GM18511 (cell line): ENCODE results near the gene CHRD.

Experiments
- ATAC-seq: cut with Tn5 transposase; IDR thresholded peaks from one replicate; pipeline ENCODE4 v1.9.1; 2021; ENCODE audit warnings: mild to moderate bottlenecking, moderate library complexity; ENCODE audit not compliant: unreplicated experiment

CHRD gene

GRCh38 chr3:184381261-184382224 is 1.7 kb downstream of the CHRD start:
- no peak for ATAC-seq

- ATAC-seq: no peak
These were observed 2.6 kb downstream of the CHRD start for GRCh38 chr3:184382326-184383032.

- ATAC-seq: no peak
These were observed 3.3 kb downstream of the CHRD start for GRCh38 chr3:184383033-184383740.

- no peak for ATAC-seq
These were observed 4.5 kb downstream of the CHRD start for GRCh38 chr3:184384342-184384741.

GRCh38 chr3:184384856-184385422 is 5.1 kb downstream of the CHRD start:
- ATAC-seq: no peak

- ATAC-seq: no peak
These were observed 6.4 kb downstream of the CHRD start for GRCh38 chr3:184386047-184386806.

GRCh38 chr3:184387174-184387714 is 7.4 kb downstream of the CHRD start:
- no peak for ATAC-seq

GRCh38 chr3:184388164-184388935 is 8.5 kb downstream of the CHRD start:
- no peak for ATAC-seq

- no peak for ATAC-seq
These were observed 9.0 kb downstream of the CHRD start for GRCh38 chr3:184388936-184389230.

GRCh38 chr3:184389384-184389783 is 9.5 kb downstream of the CHRD start:
- ATAC-seq: no peak

- no peak for ATAC-seq
These were observed 10.2 kb downstream of the CHRD start for GRCh38 chr3:184389935-184390528.

- ATAC-seq: no peak
These were observed 11.4 kb downstream of the CHRD start for GRCh38 chr3:184391266-184391665.

GRCh38 chr3:184395320-184395660 is 15.4 kb downstream of the CHRD start:
- ATAC-seq: no peak

GRCh38 chr3:184399410-184399809 is 19.6 kb downstream of the CHRD start:
- ATAC-seq: no peak

GRCh38 chr3:184405075-184406030 is 25.5 kb downstream of the CHRD start:
- ATAC-seq: no peak

GRCh38 chr3:184409331-184409926 is 29.6 kb downstream of the CHRD start:
- no peak for ATAC-seq

GRCh38 chr3:184409946-184410500 is 30.2 kb downstream of the CHRD start:
- no peak for ATAC-seq
